Heart right ventricle (tissue), 16 donors: ENCODE results near the gene RECK. TPM values are rescaled to one million over a fixed set of nuclear protein-coding genes. Genes with fewer than 3 reads are reported as not detected.
A peak's percentile ranks its signal among the peaks of the same experiment; 100 is the strongest.

ENCODE experiments used
- ATAC-seq, 8 donors: fragments of 200-7000 bp; cut with Tn5 transposase; one replicate each; pipeline ENCODE4 v1.9.1; 2020; ENCODE audit warnings: mild to moderate bottlenecking in 8 of 8, moderate library complexity in 8 of 8, moderate number of reproducible peaks in 1 of 8
- DNase-seq, 2 donors: peaks; one replicate each; pipeline ENCODE4 v3.0.0-alpha.2; 2020
- H3K27ac ChIP-seq, 10 donors: fragments of 200-600 bp; sonication (generic) in 2 of 10; one replicate each; pipeline versions ENCODE4 v1.5.0 to v1.8.0; 2020 to 2022; ENCODE audit warnings: mild to moderate bottlenecking in 3 of 10
- H3K27me3 ChIP-seq, 7 donors: fragments of 200-600 bp; one replicate each; pipeline ENCODE4 v1.8.0; 2021 to 2022; ENCODE audit warnings: mild to moderate bottlenecking in 2 of 7
- H3K36me3 ChIP-seq, 9 donors: fragments of 200-600 bp; sonication (generic) in 1 of 9; one replicate each; pipeline versions ENCODE4 v1.5.0 to v1.8.0; 2020 to 2022; ENCODE audit warnings: mild to moderate bottlenecking in 2 of 9
- H3K4me1 ChIP-seq, 9 donors: fragments of 200-600 bp; sonication (generic) in 1 of 9; one replicate each; pipeline versions ENCODE4 v1.5.0 to v1.8.0; 2020 to 2022; ENCODE audit warnings: mild to moderate bottlenecking in 4 of 9
- H3K4me3 ChIP-seq, 10 donors: fragments of 200-600 bp; sonication (generic) in 2 of 10; one replicate each; pipeline versions ENCODE4 v1.5.0 to v1.8.0; 2020 to 2022; ENCODE audit warnings: mild to moderate bottlenecking in 7 of 10, moderate library complexity in 2 of 10
- H3K9me3 ChIP-seq, 11 donors: fragments of 200-600 bp in 10 of 11; sonication (generic) in 2 of 11; one replicate each; pipeline versions ENCODE4 v1.5.0 to v1.8.0; 2013 to 2022; ENCODE audit warnings: mild to moderate bottlenecking in 2 of 11, control low read depth in 1 of 11, moderate library complexity in 1 of 11
- WGBS, 2 donors: extraction: QIAGEN DNeasy Blood & Tissue Kit; methylation state at CpG; one replicate each; pipeline ENCODE4 v1.1.7; 2013; ENCODE audit warnings: inconsistent platforms in 1 of 2; 5-methylcytosine and 5-hydroxymethylcytosine counted together
- intact Hi-C, 10 donors: fragments of 100-400 bp; cut with DNase I; formaldehyde crosslinking; loops; one replicate each; pipeline versions ENCODE4 v1.11.1 to v1.14.2; 2022
- polyA plus RNA-seq, 2 donors: library from polyadenylated mRNA; stranded (reverse); fragments of 200-250 nt; gene quantifications; one replicate each; pipeline ENCODE4 v1.2.3, GENCODE V29; 2013
- total RNA-seq, 10 donors: library from RNA; stranded (reverse); fragmentation: NEBNext Ultra II Directional in 3 of 10; extraction: Animal tissue kit (Norgen Biotek cat#: 25700) in 3 of 10; gene quantifications; one replicate each; pipeline versions ENCODE4 v1.2.1 to v1.2.4, GENCODE V29; 2021 to 2023
- TF ChIP-seq, protein P1 (sequence below), 9 donors: fragments of 200-600 bp; sonication (generic) in 2 of 9; IDR thresholded peaks; one replicate each; pipeline versions ENCODE4 v1.5.0 to v1.8.0; 2021 to 2022; ENCODE audit warnings: antibody characterized with exemption in 9 of 9, mild to moderate bottlenecking in 5 of 9, moderate library complexity in 1 of 9
- donor health status: Arrhythmogenic right ventricular cardiomyopathy.
- donor health status: ischemic (EF 13 %, LVEDD 7.1; RV severe dilation, severe dysfunction).
- donor health status: healthy with polysubstance abuse.
- donor health status: DM: no; HTN: yes; CAD: no.
- donor health status: DM: no; HTN: no; CAD: no.
- donor health status: ischemic (EF 25% LVEDD 6.9; RV normal size, moderate dysfunction).
- donor health status: ischemic (EF 25% LVEDD 5.7; RV mildly dilated, moderate dysfunction).
- donor health status: healthy.
- donor health status: DM: yes; HTN: yes; CAD: no.
- donor health status: Ischemic cardiomyopathy.
- donor health status: ischemic (EF 35%, LVEDD 5.7; RV mildly dilated, moderate dysfunction).
- donor health status: nonischemic (EF 11% LVEDD 7.7; RV severe dilation, severe dysfunction).
- donor health status: DM: yes; HTN: yes; CAD: no.
- donor health status: PGD.
- donor health status: ischemic (EF 29% LVEDD 5.4; RV normal size, mild dysfunction).
- donor health status: nonischemic (EF 23%, LVEDD 6.1; RV moderate dilation, normal function).

The RECK gene
- total and polyA plus RNA-seq, 12 donors = 2.9 to 5.8 (median 5.1) TPM

DNA sequence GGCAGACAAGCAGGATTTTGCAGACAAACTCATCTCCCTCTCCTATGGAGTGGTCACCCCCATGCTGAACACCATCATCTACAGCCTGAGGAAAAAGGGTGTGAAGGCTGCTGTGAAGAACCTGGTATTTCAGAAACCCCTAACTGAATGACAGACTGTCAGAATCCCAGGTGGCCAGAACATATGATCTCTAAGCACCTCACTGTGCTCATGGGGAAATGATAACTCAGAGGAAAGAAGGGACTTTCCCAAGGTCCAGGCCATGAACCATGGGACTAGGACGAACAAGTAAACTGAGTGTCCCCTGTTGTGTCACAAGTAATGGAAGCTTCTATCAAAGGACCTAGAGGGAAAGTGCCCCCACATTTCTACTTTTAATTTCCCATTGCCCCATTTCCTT lies 14.7 kb upstream of the RECK start:
- intact Hi-C loops = loop anchor here in 9 of 10 donors (2.0 to 10.0 kb wide), 6 partner anchors 65 to 237 kb away; partner anchors contain the start of genes OR2S2 (in 3 of the 9) and NPR2 (in 1 of the 9)
- TF ChIP-seq, protein P1, sequence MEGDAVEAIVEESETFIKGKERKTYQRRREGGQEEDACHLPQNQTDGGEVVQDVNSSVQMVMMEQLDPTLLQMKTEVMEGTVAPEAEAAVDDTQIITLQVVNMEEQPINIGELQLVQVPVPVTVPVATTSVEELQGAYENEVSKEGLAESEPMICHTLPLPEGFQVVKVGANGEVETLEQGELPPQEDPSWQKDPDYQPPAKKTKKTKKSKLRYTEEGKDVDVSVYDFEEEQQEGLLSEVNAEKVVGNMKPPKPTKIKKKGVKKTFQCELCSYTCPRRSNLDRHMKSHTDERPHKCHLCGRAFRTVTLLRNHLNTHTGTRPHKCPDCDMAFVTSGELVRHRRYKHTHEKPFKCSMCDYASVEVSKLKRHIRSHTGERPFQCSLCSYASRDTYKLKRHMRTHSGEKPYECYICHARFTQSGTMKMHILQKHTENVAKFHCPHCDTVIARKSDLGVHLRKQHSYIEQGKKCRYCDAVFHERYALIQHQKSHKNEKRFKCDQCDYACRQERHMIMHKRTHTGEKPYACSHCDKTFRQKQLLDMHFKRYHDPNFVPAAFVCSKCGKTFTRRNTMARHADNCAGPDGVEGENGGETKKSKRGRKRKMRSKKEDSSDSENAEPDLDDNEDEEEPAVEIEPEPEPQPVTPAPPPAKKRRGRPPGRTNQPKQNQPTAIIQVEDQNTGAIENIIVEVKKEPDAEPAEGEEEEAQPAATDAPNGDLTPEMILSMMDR (IDR thresholded peaks at IDR 0.05) = no peak
- WGBS, 2 donors = 94 to 100% methylated on average over 1 of the region's 1 CpG
- no peaks in the 10 kb centered on the region for H3K27me3 ChIP-seq
- H3K4me3 ChIP-seq = no peak overlapping the region
- H3K36me3 ChIP-seq = no peaks in the 10 kb centered on the region
- DNase-seq (no peak), ATAC-seq (no peak)
- no peak overlapping the region for H3K27ac ChIP-seq
- no peaks in the 10 kb centered on the region for H3K9me3 ChIP-seq
- peaks cover 0 to 11% (median 0%) of the 10 kb centered on the region in 9 donors for H3K4me1 ChIP-seq

DNA sequence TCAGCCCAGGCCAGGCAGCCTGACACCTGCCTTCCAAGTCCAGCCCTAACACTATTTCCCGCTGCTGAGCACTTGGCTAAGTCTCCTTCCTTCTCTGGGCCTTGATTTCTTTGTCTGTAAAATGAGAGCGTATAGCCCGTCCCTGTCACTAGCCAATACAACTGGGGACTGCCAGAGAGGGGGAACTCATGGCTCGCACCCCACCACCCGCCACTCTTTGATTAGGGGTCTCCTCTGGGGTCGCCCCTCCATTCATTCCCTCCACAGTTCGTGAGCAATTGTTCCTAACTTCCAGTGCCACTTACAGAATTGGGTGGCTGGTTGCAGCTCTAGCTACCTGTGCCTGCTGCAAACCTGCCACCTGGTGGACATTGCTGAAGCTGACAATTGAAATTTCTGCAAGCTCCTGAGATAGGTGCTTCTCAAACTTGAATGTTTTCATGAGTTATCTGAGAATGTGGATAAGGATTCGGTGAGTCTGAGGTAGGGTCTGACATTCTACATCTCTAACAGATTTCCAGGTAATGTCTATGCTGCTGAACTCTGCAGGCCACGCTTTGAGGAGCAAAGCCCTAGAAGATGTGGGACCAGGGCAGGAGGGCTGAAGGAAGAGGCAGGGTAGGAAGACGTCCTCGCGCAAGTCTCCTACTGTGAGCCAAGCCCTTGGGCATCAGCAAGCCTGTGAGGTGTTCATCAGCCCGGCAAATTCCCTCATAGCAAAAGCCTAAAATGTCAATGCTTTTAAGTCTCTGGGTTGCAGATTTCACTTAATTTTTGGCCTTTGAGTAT lies 13.3 kb upstream of the RECK start:
- intact Hi-C loops = loop anchor here (1.0 to 10.0 kb wide), 9 partner anchors 66 to 239 kb away; partner anchors contain the start of genes OR2S2 (in 3 of the 10) and NPR2 (in 1 of the 10)
- TF ChIP-seq, protein P1 (IDR thresholded peaks at IDR 0.05) = peak; percentile 64 to 88 (median 83)
- 40 to 48% methylated on average over 13 of the region's 13 CpGs for whole genome bisulfite sequencing, 2 donors

DNA sequence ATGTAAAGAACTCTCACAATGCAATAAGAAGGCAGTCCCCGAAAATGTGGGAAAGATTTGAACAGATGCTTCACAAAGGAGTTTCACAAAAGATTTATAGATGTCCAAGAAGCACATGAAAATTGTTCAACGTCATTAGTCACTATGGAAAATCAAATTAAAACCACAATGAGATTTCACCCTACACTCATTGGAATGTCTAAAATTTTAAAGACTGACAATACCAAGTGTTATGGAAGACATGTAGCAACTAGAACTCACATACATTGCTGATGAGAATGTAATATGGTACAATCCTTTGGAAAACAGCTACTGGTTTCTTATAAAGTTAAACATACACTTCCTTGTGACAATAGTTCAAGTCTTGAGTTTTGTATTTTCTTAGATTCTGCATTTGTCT lies 11.0 kb upstream of the RECK start:
- 70 to 96% methylated on average over 2 of the region's 2 CpGs for WGBS, 2 donors
- intact Hi-C loops = loop anchor here in 4 of 10 donors (2.0 to 10.0 kb wide), 4 partner anchors 71 to 241 kb away; partner anchors contain the start of gene NPR2 (in 1 of the 4)
- H3K27me3 ChIP-seq = no peaks in the 10 kb centered on the region
- TF ChIP-seq, protein P1 (IDR thresholded peaks at IDR 0.05) = no peak
- peaks cover 0 to 17% (median 0%) of the 10 kb centered on the region in 9 donors for H3K4me1 ChIP-seq
- no peaks in the 10 kb centered on the region for H3K9me3 ChIP-seq
- DNase-seq = no peak
- no peak overlapping the region for H3K4me3 ChIP-seq
- H3K27ac ChIP-seq = no peak overlapping the region
- H3K36me3 ChIP-seq = no peaks in the 10 kb centered on the region
- ATAC-seq = no peak

More for the DNA sequence above, 13.3 kb upstream of the RECK start:
- H3K4me3 ChIP-seq = no peak overlapping the region
- no peaks in the 10 kb centered on the region for H3K27me3 ChIP-seq
- peak; percentile 17 to 72 (median 60) for ATAC-seq
- peak; percentile 29 to 62 for DNase-seq
- H3K36me3 ChIP-seq = no peaks in the 10 kb centered on the region
- no peaks in the 10 kb centered on the region for H3K9me3 ChIP-seq
- H3K27ac ChIP-seq = no peak overlapping the region
- H3K4me1 ChIP-seq = peaks cover 0 to 11% (median 0%) of the 10 kb centered on the region in 9 donors

DNA sequence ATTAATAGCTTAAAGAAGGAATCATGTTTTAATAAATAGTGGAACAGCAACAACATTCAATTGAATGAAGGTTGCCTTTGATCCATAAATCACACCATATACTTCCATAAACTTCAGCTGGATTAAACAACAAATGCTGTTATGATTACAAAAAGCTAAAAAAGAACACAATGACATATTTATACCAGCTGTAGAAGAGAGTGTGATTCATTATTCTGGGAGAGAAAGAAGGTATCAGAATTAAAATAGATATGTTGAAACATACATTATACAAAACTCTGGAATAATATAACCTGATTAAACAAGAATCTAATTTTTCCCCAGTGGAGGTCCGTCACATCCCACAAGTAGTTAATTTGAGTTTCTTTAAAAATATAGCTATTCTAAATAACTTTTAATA lies 7.5 kb upstream of the RECK start:
- Histone ChIP-seq H3K4me1 (peaks cover 0 to 17% (median 0%) of the 10 kb centered on the region in 9 donors), H3K4me3 (no peak overlapping the region), H3K27me3 (no peaks in the 10 kb centered on the region), H3K9me3 (no peaks in the 10 kb centered on the region), H3K36me3 (no peaks in the 10 kb centered on the region), H3K27ac (no peak overlapping the region)
- WGBS, 2 donors = 79 to 85% methylated on average over 1 of the region's 1 CpG
- TF ChIP-seq, protein P1 (IDR thresholded peaks at IDR 0.05) = no peak
- DNase-seq (no peak), ATAC-seq (no peak)
- intact Hi-C loops = loop anchor here in 3 of 10 donors (5.0 to 10.0 kb wide), 3 partner anchors 127 to 244 kb away; partner anchors contain the start of gene NPR2 (in 1 of the 3)
